Epithelial cell of proximal tubule (primary cell): ENCODE measurements around the gene TMEM120B. TPM values are rescaled to one million over a fixed set of nuclear protein-coding genes. Genes with fewer than 3 reads are reported as not detected.
"Not testable (repeated sequence)": the region's sequence is repeated elsewhere in the genome, so short reads cannot be mapped to it uniquely, and the experiment has no call there.

Experiments used
- DNase-seq: peaks from one replicate; pipeline ENCODE4 v3.0.0-alpha.2; 2011; ENCODE audit warnings: low read depth
- H3K4me3 ChIP-seq: 2 replicates; pipeline ENCODE4 v1.5.1; 2011; ENCODE audit warnings: low read depth, mild to moderate bottlenecking, low read length
- CTCF ChIP-seq: conservative IDR thresholded peaks from 2 replicates; pipeline ENCODE4 v1.5.1; 2012; ENCODE audit warnings: low read depth, mild to moderate bottlenecking, low read length
- total RNA-seq: library from RNA; depleted of rRNA; stranded (reverse); fragments of >200 nt; gene quantifications from 2 replicates; pipeline ENCODE4 v1.2.3, GENCODE V29; 2015

Gene TMEM120B
- total RNA-seq, 1 donor from 2014 or later, result 5.5 TPM

GRCh38 chr12:121731473-121731872 is 18.9 kb downstream of the TMEM120B start:
- DNase-seq, result no peak
- TF ChIP-seq CTCF, result no peak
- no peak overlapping the region for H3K4me3 ChIP-seq

- no peak for TF ChIP-seq CTCF
- no peak overlapping the region for H3K4me3 ChIP-seq
- DNase-seq, result no peak
These were observed 21.3 kb downstream of the TMEM120B start for GRCh38 chr12:121733849-121734248.

- H3K4me3 ChIP-seq, result no peak overlapping the region
- no peak for TF ChIP-seq CTCF
- no peak for DNase-seq
These were observed 25.8 kb downstream of the TMEM120B start for GRCh38 chr12:121738340-121738858.

- no peak overlapping the region for H3K4me3 ChIP-seq
- DNase-seq, result no peak
- TF ChIP-seq CTCF, result no peak
These were observed 28.3 kb downstream of the TMEM120B start for GRCh38 chr12:121740847-121741246.

GRCh38 chr12:121741743-121742142 is 29.2 kb downstream of the TMEM120B start:
- no peak for DNase-seq
- TF ChIP-seq CTCF, result no peak
- H3K4me3 ChIP-seq, result no peak overlapping the region

GRCh38 chr12:121745545-121745944 is 33.0 kb downstream of the TMEM120B start:
- not testable (repeated sequence) for DNase-seq, H3K4me3 ChIP-seq

GRCh38 chr12:121748218-121748570 is 35.6 kb downstream of the TMEM120B start:
- no peak for DNase-seq
- TF ChIP-seq CTCF, result no peak
- no peak overlapping the region for H3K4me3 ChIP-seq
